Endothelial cell (in vitro differentiated cells): Measurements from ENCODE around the gene AHDC1. TPM values are rescaled to one million over a fixed set of nuclear protein-coding genes. Genes with fewer than 3 reads are reported as not detected.

Source experiments
- DNase-seq: peaks from one replicate; pipeline ENCODE4 v3.0.0; 2021; ENCODE audit warnings: low spot score
- H3K27ac Mint-ChIP-seq: one replicate; pipeline ENCODE4 v1.8.0; 2021; ENCODE audit warnings: mixed read lengths, inconsistent platforms; ENCODE audit not compliant: unreplicated experiment
- H3K27me3 Mint-ChIP-seq: one replicate; pipeline ENCODE4 v1.8.0; 2021; ENCODE audit warnings: mild to moderate bottlenecking, moderate library complexity, mixed read lengths, inconsistent platforms; ENCODE audit not compliant: unreplicated experiment
- H3K36me3 Mint-ChIP-seq: one replicate; pipeline ENCODE4 v1.8.0; 2021; ENCODE audit warnings: mild to moderate bottlenecking, low read depth, mixed read lengths, inconsistent platforms; ENCODE audit not compliant: unreplicated experiment
- H3K4me1 Mint-ChIP-seq: one replicate; pipeline ENCODE4 v1.8.0; 2021; ENCODE audit warnings: mild to moderate bottlenecking, mixed read lengths, inconsistent platforms; ENCODE audit not compliant: unreplicated experiment
- H3K4me3 Mint-ChIP-seq: one replicate; pipeline ENCODE4 v1.8.0; 2021; ENCODE audit warnings: mild to moderate bottlenecking, mixed read lengths, inconsistent platforms; ENCODE audit not compliant: unreplicated experiment
- H3K9me3 Mint-ChIP-seq: one replicate; pipeline ENCODE4 v1.8.0; 2021; ENCODE audit warnings: mixed read lengths, inconsistent platforms; ENCODE audit not compliant: unreplicated experiment
- total RNA-seq: library from RNA; stranded (reverse); fragmentation: NEBNext Ultra II Directional; extraction: Animal tissue kit (Norgen Biotek cat#: 25700); gene quantifications from one replicate; pipeline ENCODE4 v1.2.1, GENCODE V29; 2021; ENCODE audit not compliant: unreplicated experiment
- TF ChIP-seq, protein P1 (sequence below): fragments of 200-600 bp; sonication (generic); IDR thresholded peaks from one replicate; pipeline ENCODE4 v1.5.0; 2021; ENCODE audit warnings: antibody characterized with exemption; ENCODE audit not compliant: unreplicated experiment

The AHDC1 gene
- total RNA-seq, 1 donor from 2014 or later: 48.0 TPM

DNA sequence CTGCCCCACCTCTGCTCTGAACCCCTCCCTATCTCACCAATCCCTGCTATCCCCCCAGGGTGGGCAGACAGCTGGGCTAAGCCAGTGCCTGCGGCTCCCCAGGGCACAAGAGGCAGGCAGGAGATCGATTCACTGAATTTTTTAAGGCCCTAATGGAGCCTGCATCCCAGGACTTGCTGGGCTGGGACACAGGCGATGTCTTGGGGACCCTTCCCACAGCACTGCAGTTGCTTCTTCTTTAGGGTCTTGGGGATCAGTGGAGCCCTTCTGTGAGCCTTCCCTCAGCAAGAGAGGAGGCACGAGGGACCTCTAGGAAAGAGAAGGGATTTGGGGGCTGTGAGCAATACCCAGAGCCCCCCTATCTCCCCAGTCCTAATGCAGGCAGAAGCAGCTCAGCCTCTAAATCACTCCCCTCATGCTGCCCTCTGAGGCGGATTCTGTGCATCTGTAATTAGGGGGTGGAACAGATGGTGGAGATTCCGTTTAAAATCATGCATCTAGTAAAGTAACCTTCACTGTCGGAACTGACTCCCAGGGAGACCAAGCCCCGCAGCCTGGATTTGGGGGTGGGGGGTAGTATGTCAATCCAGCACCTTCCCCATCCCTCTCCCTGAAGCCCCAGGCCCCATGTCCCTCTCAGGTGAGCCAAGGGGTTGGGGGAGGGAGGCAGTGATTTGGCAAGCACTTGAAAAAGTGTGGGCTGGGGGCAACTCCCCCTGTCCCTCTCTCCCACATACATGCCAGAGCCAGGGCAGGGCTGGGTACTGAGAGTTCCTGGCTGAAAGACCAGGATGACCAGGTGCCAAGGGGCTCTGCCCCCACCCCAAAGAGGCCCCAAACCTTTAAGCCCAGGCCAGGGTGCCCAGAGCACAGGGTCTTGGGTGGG is 10.0 kb downstream of the AHDC1 start:
- no peak overlapping the region for H3K27ac Mint-ChIP-seq
- peaks cover 2% of the 10 kb centered on the region for H3K27me3 Mint-ChIP-seq
- DNase-seq: no peak
- H3K9me3 Mint-ChIP-seq: no peaks in the 10 kb centered on the region
- H3K4me3 Mint-ChIP-seq: peak overlapping the region; percentile 47
- H3K36me3 Mint-ChIP-seq: peaks cover 4% of the 10 kb centered on the region
- peaks cover 13% of the 10 kb centered on the region for H3K4me1 Mint-ChIP-seq
- TF ChIP-seq, protein P1, sequence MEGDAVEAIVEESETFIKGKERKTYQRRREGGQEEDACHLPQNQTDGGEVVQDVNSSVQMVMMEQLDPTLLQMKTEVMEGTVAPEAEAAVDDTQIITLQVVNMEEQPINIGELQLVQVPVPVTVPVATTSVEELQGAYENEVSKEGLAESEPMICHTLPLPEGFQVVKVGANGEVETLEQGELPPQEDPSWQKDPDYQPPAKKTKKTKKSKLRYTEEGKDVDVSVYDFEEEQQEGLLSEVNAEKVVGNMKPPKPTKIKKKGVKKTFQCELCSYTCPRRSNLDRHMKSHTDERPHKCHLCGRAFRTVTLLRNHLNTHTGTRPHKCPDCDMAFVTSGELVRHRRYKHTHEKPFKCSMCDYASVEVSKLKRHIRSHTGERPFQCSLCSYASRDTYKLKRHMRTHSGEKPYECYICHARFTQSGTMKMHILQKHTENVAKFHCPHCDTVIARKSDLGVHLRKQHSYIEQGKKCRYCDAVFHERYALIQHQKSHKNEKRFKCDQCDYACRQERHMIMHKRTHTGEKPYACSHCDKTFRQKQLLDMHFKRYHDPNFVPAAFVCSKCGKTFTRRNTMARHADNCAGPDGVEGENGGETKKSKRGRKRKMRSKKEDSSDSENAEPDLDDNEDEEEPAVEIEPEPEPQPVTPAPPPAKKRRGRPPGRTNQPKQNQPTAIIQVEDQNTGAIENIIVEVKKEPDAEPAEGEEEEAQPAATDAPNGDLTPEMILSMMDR: no peak

- no peak overlapping the region for H3K27ac Mint-ChIP-seq
- no peak for DNase-seq
Observed at GRCh38 chr1:27592931-27593677, 10.8 kb downstream of the AHDC1 start.

DNA sequence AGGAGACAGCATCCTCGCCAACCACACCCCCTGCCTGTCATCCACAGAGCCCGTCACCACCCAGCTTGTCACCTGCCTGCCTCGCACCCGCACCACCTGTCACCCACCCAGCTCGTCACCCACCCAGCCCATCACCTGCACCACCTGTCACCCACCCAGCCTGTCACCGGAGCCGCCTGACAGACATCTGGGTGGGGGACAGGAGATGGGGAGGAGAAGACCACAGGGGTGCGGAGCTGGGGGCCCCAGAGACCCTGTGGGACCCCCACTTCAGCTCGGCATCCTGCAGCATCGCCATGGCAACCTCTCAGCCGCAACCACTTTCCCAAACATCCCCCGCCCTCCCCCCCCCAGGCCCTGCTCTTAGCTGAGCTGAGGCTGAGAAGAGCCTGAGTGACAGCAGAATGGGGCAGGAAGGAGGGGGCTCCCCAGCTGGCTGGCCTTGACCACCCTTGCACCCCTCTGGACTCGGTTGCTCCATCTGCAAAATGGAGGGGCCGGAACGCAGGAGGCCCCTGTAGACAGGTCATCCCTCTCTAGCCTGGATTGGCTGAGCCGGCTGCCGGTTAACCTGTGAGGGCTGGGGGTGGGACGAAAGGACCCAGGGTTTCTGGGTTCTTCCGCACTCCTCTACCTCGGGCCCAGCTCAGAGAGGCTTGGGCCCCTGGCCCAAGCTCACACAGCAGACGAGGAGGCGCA is 11.6 kb downstream of the AHDC1 start:
- DNase-seq: no peak
- TF ChIP-seq, protein P1: no peak
- H3K4me3 Mint-ChIP-seq: no peak overlapping the region
- no peaks in the 10 kb centered on the region for H3K9me3 Mint-ChIP-seq
- H3K4me1 Mint-ChIP-seq: peaks cover 4% of the 10 kb centered on the region
- H3K27me3 Mint-ChIP-seq: no peaks in the 10 kb centered on the region
- no peak overlapping the region for H3K27ac Mint-ChIP-seq
- H3K36me3 Mint-ChIP-seq: no peaks in the 10 kb centered on the region

More at GRCh38 chr1:27592931-27593677, 10.8 kb downstream of the AHDC1 start:
- Mint-ChIP-seq H3K27me3 (no peaks in the 10 kb centered on the region), H3K36me3 (peaks cover 4% of the 10 kb centered on the region), H3K4me1 (peaks cover 8% of the 10 kb centered on the region), H3K9me3 (no peaks in the 10 kb centered on the region), H3K4me3 (peak overlapping the region; percentile 47)
- TF ChIP-seq, protein P1: no peak

GRCh38 chr1:27591622-27592021 is 12.3 kb downstream of the AHDC1 start:
- DNase-seq: no peak
- Mint-ChIP-seq H3K27me3 (no peaks in the 10 kb centered on the region), H3K36me3 (no peaks in the 10 kb centered on the region), H3K4me1 (peaks cover 4% of the 10 kb centered on the region), H3K4me3 (no peak overlapping the region), H3K27ac (no peak overlapping the region), H3K9me3 (no peaks in the 10 kb centered on the region)
- TF ChIP-seq, protein P1: no peak
